Ascending aorta (tissue), 2 donors: ENCODE results near the gene LRRC38. TPM values are rescaled to one million over a fixed set of nuclear protein-coding genes. Genes with fewer than 3 reads are reported as not detected.

Source experiments
- DNase-seq, 2 donors: peaks; one replicate each; pipeline ENCODE4 v3.0.0-alpha.2; 2019; ENCODE audit warnings: low spot score in 2 of 2
- H3K27ac ChIP-seq, 2 donors: fragments of 200-600 bp; sonication (generic); one replicate each; pipeline ENCODE4 v1.5.1; 2016 to 2017; ENCODE audit warnings: mild to moderate bottlenecking in 1 of 2
- H3K27me3 ChIP-seq: fragments of 200-600 bp; sonication (generic); one replicate; pipeline ENCODE4 v1.5.1; 2017
- H3K36me3 ChIP-seq, 2 donors: fragments of 200-600 bp; sonication (generic); one replicate each; pipeline ENCODE4 v1.5.1; 2016
- H3K4me1 ChIP-seq, 2 donors: fragments of 200-600 bp; sonication (generic); one replicate each; pipeline ENCODE4 v1.5.1; 2016 to 2017; ENCODE audit warnings: mild to moderate bottlenecking in 1 of 2
- H3K4me3 ChIP-seq, 2 donors: fragments of 200-600 bp; sonication (generic); one replicate each; pipeline ENCODE4 v1.5.1; 2016 to 2017; ENCODE audit warnings: mild to moderate bottlenecking in 1 of 2
- H3K9me3 ChIP-seq, 2 donors: fragments of 200-600 bp; sonication (generic); one replicate each; pipeline ENCODE4 v1.5.1; 2016
- CTCF ChIP-seq, 3 experiments: fragments of 200-600 bp in 2 of 3; fragments of 450-650 bp in 1 of 3; sonication (generic) in 2 of 3; IDR thresholded peaks; one replicate each; pipeline ENCODE4 v1.5.1; 2016 to 2019; ENCODE audit warnings: antibody characterized with exemption in 3 of 3, mild to moderate bottlenecking in 1 of 3, moderate library complexity in 1 of 3
- intact Hi-C: fragments of 100-400 bp; cut with DNase I; formaldehyde crosslinking; loops from one replicate; pipeline ENCODE4 v1.15.1; 2023
- total RNA-seq: library from RNA; depleted of rRNA; stranded (reverse); fragments of >200 nt; gene quantifications from one replicate; pipeline ENCODE4 v1.1.0, GENCODE V29; 2016

LRRC38 gene
- total RNA-seq, 1 donor from 2014 or later = not detected

GRCh38 chr1:13487143-13487868 lies 26.5 kb downstream of the LRRC38 start:
- intact Hi-C loops = no loop called here
- H3K9me3 ChIP-seq = no peaks in the 10 kb centered on the region
- TF ChIP-seq CTCF (IDR thresholded peaks at IDR 0.05) = no peak
- no peaks in the 10 kb centered on the region for H3K27me3 ChIP-seq
- H3K4me3 ChIP-seq = no peak overlapping the region
- DNase-seq = no peak
- no peaks in the 10 kb centered on the region for H3K36me3 ChIP-seq
- H3K27ac ChIP-seq = no peak overlapping the region
- no peaks in the 10 kb centered on the region for H3K4me1 ChIP-seq

GRCh38 chr1:13483946-13484345 lies 29.9 kb downstream of the LRRC38 start:
- TF ChIP-seq CTCF (IDR thresholded peaks at IDR 0.05) = no peak
- no peak for DNase-seq

GRCh38 chr1:13482600-13482999 lies 31.2 kb downstream of the LRRC38 start:
- TF ChIP-seq CTCF (IDR thresholded peaks at IDR 0.05) = no peak
- Histone ChIP-seq H3K9me3 (peaks cover 0 to 6% of the 10 kb centered on the region in 2 donors), H3K4me3 (no peak overlapping the region), H3K4me1 (no peaks in the 10 kb centered on the region), H3K27me3 (no peaks in the 10 kb centered on the region), H3K36me3 (no peaks in the 10 kb centered on the region), H3K27ac (no peak overlapping the region)
- DNase-seq = no peak
- intact Hi-C loops = no loop called here

More at GRCh38 chr1:13483946-13484345, 29.9 kb downstream of the LRRC38 start:
- H3K27me3 ChIP-seq = no peaks in the 10 kb centered on the region
- intact Hi-C loops = no loop called here
- H3K27ac ChIP-seq = no peak overlapping the region
- no peaks in the 10 kb centered on the region for H3K9me3 ChIP-seq
- no peaks in the 10 kb centered on the region for H3K4me1 ChIP-seq
- no peak overlapping the region for H3K4me3 ChIP-seq
- no peaks in the 10 kb centered on the region for H3K36me3 ChIP-seq

- intact Hi-C loops = no loop called here
- H3K36me3 ChIP-seq = no peaks in the 10 kb centered on the region
- H3K27ac ChIP-seq = no peak overlapping the region
- DNase-seq = no peak
- H3K4me3 ChIP-seq = no peak overlapping the region
- peaks cover 0 to 6% of the 10 kb centered on the region in 2 donors for H3K9me3 ChIP-seq
- no peaks in the 10 kb centered on the region for H3K27me3 ChIP-seq
- no peaks in the 10 kb centered on the region for H3K4me1 ChIP-seq
- no peak for TF ChIP-seq CTCF (IDR thresholded peaks at IDR 0.05)
Measured at GRCh38 chr1:13479171-13479856, 34.5 kb downstream of the LRRC38 start.

- Histone ChIP-seq H3K36me3 (no peaks in the 10 kb centered on the region), H3K4me3 (no peak overlapping the region), H3K4me1 (no peaks in the 10 kb centered on the region), H3K9me3 (peaks cover 0 to 6% of the 10 kb centered on the region in 2 donors), H3K27ac (no peak overlapping the region), H3K27me3 (no peaks in the 10 kb centered on the region)
- DNase-seq = no peak
- intact Hi-C loops = no loop called here
- no peak for TF ChIP-seq CTCF (IDR thresholded peaks at IDR 0.05)
Measured at GRCh38 chr1:13478692-13479091, 35.1 kb downstream of the LRRC38 start.
